Fibroblast of pulmonary artery (primary cell): ENCODE measurements around the gene NUAK2.

ENCODE experiments used
- DNase-seq: peaks from one replicate; pipeline ENCODE4 v3.0.0-alpha.2; 2010; ENCODE audit warnings: low read depth
- H3K4me3 ChIP-seq: replicated peaks from 2 replicates; pipeline ENCODE4 v1.5.1; 2011; ENCODE audit warnings: low read depth, mild to moderate bottlenecking, control low read depth, low read length, moderate library complexity
- TF ChIP-seq, protein P1 (sequence below): IDR thresholded peaks from 2 replicates; pipeline ENCODE4 v1.5.1; 2011; ENCODE audit warnings: mild to moderate bottlenecking, control low read depth, low read length, inconsistent platforms; ENCODE audit errors: missing control alignments

Gene NUAK2

DNA sequence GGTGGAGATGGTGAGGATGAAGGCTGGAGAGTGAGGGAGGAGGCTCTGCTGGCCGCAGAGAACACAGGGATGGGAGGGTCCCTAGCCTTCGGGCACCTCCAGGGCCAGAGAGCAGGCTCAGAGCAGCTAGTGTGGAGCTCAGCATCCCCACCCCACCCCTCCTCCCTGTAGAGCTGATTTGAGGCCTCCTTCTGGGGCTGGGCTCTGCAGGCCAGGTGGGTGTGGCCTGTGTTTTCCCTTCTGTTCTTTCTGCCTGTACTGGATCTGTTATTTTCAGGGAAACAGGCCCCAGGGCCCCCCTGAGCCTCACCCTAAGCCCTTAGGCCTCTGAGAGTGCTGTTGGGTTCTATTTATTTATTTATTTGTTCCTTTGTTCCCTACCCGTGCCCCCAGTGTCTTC, 49.0 kb downstream of the NUAK2 start:
- TF ChIP-seq, protein P1, sequence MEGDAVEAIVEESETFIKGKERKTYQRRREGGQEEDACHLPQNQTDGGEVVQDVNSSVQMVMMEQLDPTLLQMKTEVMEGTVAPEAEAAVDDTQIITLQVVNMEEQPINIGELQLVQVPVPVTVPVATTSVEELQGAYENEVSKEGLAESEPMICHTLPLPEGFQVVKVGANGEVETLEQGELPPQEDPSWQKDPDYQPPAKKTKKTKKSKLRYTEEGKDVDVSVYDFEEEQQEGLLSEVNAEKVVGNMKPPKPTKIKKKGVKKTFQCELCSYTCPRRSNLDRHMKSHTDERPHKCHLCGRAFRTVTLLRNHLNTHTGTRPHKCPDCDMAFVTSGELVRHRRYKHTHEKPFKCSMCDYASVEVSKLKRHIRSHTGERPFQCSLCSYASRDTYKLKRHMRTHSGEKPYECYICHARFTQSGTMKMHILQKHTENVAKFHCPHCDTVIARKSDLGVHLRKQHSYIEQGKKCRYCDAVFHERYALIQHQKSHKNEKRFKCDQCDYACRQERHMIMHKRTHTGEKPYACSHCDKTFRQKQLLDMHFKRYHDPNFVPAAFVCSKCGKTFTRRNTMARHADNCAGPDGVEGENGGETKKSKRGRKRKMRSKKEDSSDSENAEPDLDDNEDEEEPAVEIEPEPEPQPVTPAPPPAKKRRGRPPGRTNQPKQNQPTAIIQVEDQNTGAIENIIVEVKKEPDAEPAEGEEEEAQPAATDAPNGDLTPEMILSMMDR = no peak
- DNase-seq = no peak
- no peak overlapping the region for H3K4me3 ChIP-seq

GRCh38 chr1:205271745-205272144, 49.8 kb downstream of the NUAK2 start:
- TF ChIP-seq, protein P1 = no peak
- no peak overlapping the region for H3K4me3 ChIP-seq
- no peak for DNase-seq

DNA sequence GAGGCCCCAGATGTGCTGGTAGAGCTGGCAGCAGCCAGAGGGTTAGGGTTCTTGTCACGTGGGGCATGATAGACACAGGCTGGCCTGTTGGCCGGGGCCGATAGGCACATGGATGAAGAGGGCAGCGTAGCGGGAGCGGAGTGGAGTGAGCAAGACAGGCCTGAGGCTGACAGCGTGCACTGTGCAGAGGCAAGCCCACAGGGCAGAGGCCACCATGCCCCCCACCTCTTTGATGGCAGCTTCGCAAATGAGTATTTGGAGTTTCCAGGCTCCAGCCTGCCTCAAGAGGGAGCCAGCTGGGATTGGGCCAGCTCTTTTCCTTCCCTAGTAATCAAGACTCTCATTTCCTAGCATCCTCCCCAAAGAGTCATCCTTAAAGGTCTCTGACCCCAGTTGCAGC, 50.3 kb downstream of the NUAK2 start:
- TF ChIP-seq, protein P1 = peak; percentile 44
- DNase-seq = peak; percentile 51
- no peak overlapping the region for H3K4me3 ChIP-seq

GRCh38 chr1:205270764-205271163, 50.8 kb downstream of the NUAK2 start:
- DNase-seq = peak; percentile 34
- H3K4me3 ChIP-seq = no peak overlapping the region
- TF ChIP-seq, protein P1 = no peak

GRCh38 chr1:205270271-205270670, 51.3 kb downstream of the NUAK2 start:
- TF ChIP-seq, protein P1 = no peak
- DNase-seq = no peak
- no peak overlapping the region for H3K4me3 ChIP-seq

DNA sequence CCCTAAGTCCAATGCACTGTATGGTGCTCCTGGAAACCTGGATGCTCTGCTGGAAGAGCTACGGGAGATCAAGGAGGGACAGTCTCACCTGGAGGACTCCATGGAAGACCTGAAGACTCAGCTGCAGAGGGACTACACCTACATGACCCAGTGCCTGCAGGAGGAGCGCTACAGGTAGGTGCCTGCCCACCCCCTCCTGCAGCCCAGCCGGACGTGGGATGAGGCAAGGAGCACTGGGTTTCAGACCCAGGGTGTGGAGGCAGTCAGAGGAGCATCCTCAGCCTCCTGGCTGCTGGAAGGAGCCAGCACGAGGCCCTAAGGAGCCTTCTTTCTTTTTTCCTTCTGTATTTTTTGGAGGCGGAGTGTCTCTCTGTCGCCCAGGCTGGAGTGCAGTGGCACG, 51.8 kb downstream of the NUAK2 start:
- H3K4me3 ChIP-seq = no peak overlapping the region
- DNase-seq = no peak
- TF ChIP-seq, protein P1 = no peak

GRCh38 chr1:205268846-205269680, 52.5 kb downstream of the NUAK2 start:
- no peak for DNase-seq
- TF ChIP-seq, protein P1 = no peak
- no peak overlapping the region for H3K4me3 ChIP-seq
